H1 (cell line): ENCODE measurements around the gene L1TD1. TPM values are rescaled to one million over a fixed set of nuclear protein-coding genes. Genes with fewer than 3 reads are reported as not detected.
A peak's percentile ranks its signal among the peaks of the same experiment; 100 is the strongest.

ENCODE experiments used
- ATF3 ChIP-seq: IDR thresholded peaks from 2 replicates; pipeline ENCODE4 v1.6.1; 2011; ENCODE audit warnings: low read depth, mild to moderate bottlenecking, low read length; ENCODE audit not compliant: insufficient read depth
- BRCA1 ChIP-seq: IDR thresholded peaks from 2 replicates; pipeline ENCODE4 v1.6.1; 2012; ENCODE audit warnings: low read depth, low read length, improper control_type of control experiment
- KDM1A ChIP-seq: fragments of 200-600, 300-600 bp; sonication (generic); IDR thresholded peaks from 2 replicates; pipeline ENCODE4 v1.7.1; 2016; ENCODE audit warnings: mild to moderate bottlenecking, low read length, borderline replicate concordance
- MAX ChIP-seq: IDR thresholded peaks from 2 replicates; pipeline ENCODE4 v1.6.1; 2012; ENCODE audit warnings: inconsistent platforms
- POU5F1 ChIP-seq: IDR thresholded peaks from 2 replicates; pipeline ENCODE4 v1.6.1; 2011; ENCODE audit warnings: low read depth, mild to moderate bottlenecking, low read length, moderate library complexity
- RAD21 ChIP-seq, 2 experiments: IDR thresholded peaks in 1 of 2; conservative IDR thresholded peaks in 1 of 2; 2 replicates each; pipeline ENCODE4 v1.6.1; 2011; ENCODE audit warnings: low read depth in 2 of 2, low read length in 2 of 2, improper control_type of control experiment in 1 of 2, inconsistent platforms in 1 of 2, mild to moderate bottlenecking in 1 of 2, moderate library complexity in 1 of 2
- RXRA ChIP-seq: IDR thresholded peaks from 2 replicates; pipeline ENCODE4 v1.6.1; 2011; ENCODE audit warnings: low read depth, mild to moderate bottlenecking, low read length, moderate library complexity; ENCODE audit not compliant: insufficient read depth
- SIX5 ChIP-seq: IDR thresholded peaks from 2 replicates; pipeline ENCODE4 v1.6.1; 2011; ENCODE audit warnings: mild to moderate bottlenecking, low read depth, low read length
- TAF7 ChIP-seq: optimal IDR thresholded peaks from 2 replicates; pipeline ENCODE3; 2011; ENCODE audit warnings: low read depth, mild to moderate bottlenecking, inconsistent platforms, low read length, moderate library complexity, borderline replicate concordance
- polyA plus RNA-seq, 7 experiments: library from polyadenylated mRNA; depleted of rRNA in 3 of 7; stranded (reverse) in 5 of 7; unstranded in 2 of 7; fragments of >200 nt in 5 of 7; fragments of 200-250 nt in 2 of 7; gene quantifications; 1 replicate in 5 of 7; 2 replicates in 1 of 7; 4 replicates in 1 of 7; pipeline versions ENCODE4 v1.2.1 to v1.2.3, GENCODE V29; 2011 to 2013; ENCODE audit warnings: missing spikeins in 2 of 7, mixed read lengths in 2 of 7
- total RNA-seq: library from RNA; stranded (reverse); fragmentation: NEBNext Ultra II Directional; extraction: Animal tissue kit (Norgen Biotek cat#: 25700); gene quantifications from 2 replicates; pipeline ENCODE4 v1.2.1, GENCODE V29; 2021

Gene L1TD1
- total and polyA plus RNA-seq, 2 of the 8 experiments (the other 6 are each of a cell fraction or from before 2014, with no cell fraction given) = 35.3 to 441 TPM

GRCh38 chr1:62213075-62213914, 18.6 kb downstream of the L1TD1 start (continued):
- TF ChIP-seq POU5F1 (no peak), TAF7 (no peak), BRCA1 (no peak), ATF3 (no peak), MAX (peak; percentile 28), KDM1A (0 out of 2 replicates have a peak, but pooled peaks have one; percentile 10), RXRA (no peak), RAD21 (IDR thresholded peaks at IDR 0.05 in 1 of 2, conservative IDR thresholded peaks at IDR 0.05 in 1 of 2; ENCODE audit: low read depth in 2 of 2, low read length in 2 of 2) (no peak), SIX5 (no peak)
- TF ChIP-seq, all 59 proteins: peak for 5
